ENCODE measurements around the gene PCAT6. TPM values are rescaled to one million over a fixed set of nuclear protein-coding genes. Genes with fewer than 3 reads are reported as not detected.

The PCAT6 gene
- total and polyA plus RNA-seq, 2 donors from 2014 or later, result 2.0 to 5.8 TPM

- Histone ChIP-seq H3K36me3 (ENCODE audit: control insufficient read depth in 2 of 3, insufficient read depth in 3 of 3, low read length in 3 of 3) (peaks cover 2 to 33% (median 10%) of the 10 kb centered on the region in 3 donors), H3K4me1 (ENCODE audit: control insufficient read depth in 2 of 3, insufficient read depth in 2 of 3, low read depth in 1 of 3, low read length in 3 of 3) (no peaks in the 10 kb centered on the region), H3K27me3 (ENCODE audit: control insufficient read depth, insufficient read depth, low read length) (no peaks in the 10 kb centered on the region), H3K9ac (ENCODE audit: low read length in 3 of 3) (no peak overlapping the region), H3K9me3 (ENCODE audit: control insufficient read depth in 2 of 3, insufficient read depth in 1 of 3, low read length in 3 of 3) (no peaks in the 10 kb centered on the region), H3K4me3 (ENCODE audit: low read length in 3 of 3) (no peak overlapping the region), H3K27ac (ENCODE audit: low read depth in 2 of 2, low read length in 2 of 2) (no peak overlapping the region)
- no peak for DNase-seq
- intact Hi-C loops (cut with DNase I), result no loop called here
- TF ChIP-seq CTCF (IDR thresholded peaks at IDR 0.05; ENCODE audit: borderline replicate concordance, extremely low read depth, insufficient read depth), result no peak
- no peak for FAIRE-seq
Measured at GRCh38 chr1:202770135-202770534, 40.6 kb upstream of the PCAT6 start.

GRCh38 chr1:202781180-202781579 is 29.6 kb upstream of the PCAT6 start:
- no peak for DNase-seq
- FAIRE-seq, result peak; percentile 6
- intact Hi-C loops (cut with DNase I), result no loop called here
- Histone ChIP-seq H3K36me3 (ENCODE audit: control insufficient read depth in 2 of 3, insufficient read depth in 3 of 3, low read length in 3 of 3) (no peaks in the 10 kb centered on the region), H3K27ac (ENCODE audit: low read depth in 2 of 2, low read length in 2 of 2) (no peak overlapping the region), H3K4me1 (ENCODE audit: control insufficient read depth in 2 of 3, insufficient read depth in 2 of 3, low read depth in 1 of 3, low read length in 3 of 3) (peaks cover 0 to 10% (median 3%) of the 10 kb centered on the region in 3 donors), H3K9me3 (ENCODE audit: control insufficient read depth in 2 of 3, insufficient read depth in 1 of 3, low read length in 3 of 3) (no peaks in the 10 kb centered on the region), H3K27me3 (ENCODE audit: control insufficient read depth, insufficient read depth, low read length) (no peaks in the 10 kb centered on the region), H3K4me3 (ENCODE audit: low read length in 3 of 3) (no peak overlapping the region), H3K9ac (ENCODE audit: low read length in 3 of 3) (no peak overlapping the region)
- TF ChIP-seq CTCF (IDR thresholded peaks at IDR 0.05; ENCODE audit: borderline replicate concordance, extremely low read depth, insufficient read depth), result no peak

- DNase-seq (no peak), FAIRE-seq (no peak)
- intact Hi-C loops (cut with DNase I), result no loop called here
- Histone ChIP-seq H3K9ac (ENCODE audit: low read length in 3 of 3) (no peak overlapping the region), H3K4me1 (ENCODE audit: control insufficient read depth in 2 of 3, insufficient read depth in 2 of 3, low read depth in 1 of 3, low read length in 3 of 3) (peaks cover 0 to 3% (median 2%) of the 10 kb centered on the region in 3 donors), H3K36me3 (ENCODE audit: control insufficient read depth in 2 of 3, insufficient read depth in 3 of 3, low read length in 3 of 3) (no peaks in the 10 kb centered on the region), H3K27ac (ENCODE audit: low read depth in 2 of 2, low read length in 2 of 2) (no peak overlapping the region), H3K9me3 (ENCODE audit: control insufficient read depth in 2 of 3, insufficient read depth in 1 of 3, low read length in 3 of 3) (no peaks in the 10 kb centered on the region), H3K27me3 (ENCODE audit: control insufficient read depth, insufficient read depth, low read length) (no peaks in the 10 kb centered on the region), H3K4me3 (ENCODE audit: low read length in 3 of 3) (no peak overlapping the region)
- no peak for TF ChIP-seq CTCF (IDR thresholded peaks at IDR 0.05; ENCODE audit: borderline replicate concordance, extremely low read depth, insufficient read depth)
Measured at GRCh38 chr1:202786804-202787203, 23.9 kb upstream of the PCAT6 start.

- H3K4me1 ChIP-seq (ENCODE audit: control insufficient read depth in 2 of 3, insufficient read depth in 2 of 3, low read depth in 1 of 3, low read length in 3 of 3), result peaks cover 0 to 3% (median 0%) of the 10 kb centered on the region in 3 donors
- DNase-seq (no peak), FAIRE-seq (no peak)
- intact Hi-C loops (cut with DNase I), result no loop called here
- no peaks in the 10 kb centered on the region for H3K9me3 ChIP-seq (ENCODE audit: control insufficient read depth in 2 of 3, insufficient read depth in 1 of 3, low read length in 3 of 3)
- no peak overlapping the region for H3K4me3 ChIP-seq (ENCODE audit: low read length in 3 of 3)
- no peaks in the 10 kb centered on the region for H3K27me3 ChIP-seq (ENCODE audit: control insufficient read depth, insufficient read depth, low read length)
- no peaks in the 10 kb centered on the region for H3K36me3 ChIP-seq (ENCODE audit: control insufficient read depth in 2 of 3, insufficient read depth in 3 of 3, low read length in 3 of 3)
- H3K27ac ChIP-seq (ENCODE audit: low read depth in 2 of 2, low read length in 2 of 2), result no peak overlapping the region
- no peak overlapping the region for H3K9ac ChIP-seq (ENCODE audit: low read length in 3 of 3)
- TF ChIP-seq CTCF (IDR thresholded peaks at IDR 0.05; ENCODE audit: borderline replicate concordance, extremely low read depth, insufficient read depth), result no peak
Measured at GRCh38 chr1:202788800-202789199, 22.0 kb upstream of the PCAT6 start.
